ENCODE data around the gene MGST2. TPM values are rescaled to one million over a fixed set of nuclear protein-coding genes. Genes with fewer than 3 reads are reported as not detected.
"Not testable (repeated sequence)": the region's sequence is repeated elsewhere in the genome, so short reads cannot be mapped to it uniquely, and the experiment has no call there.

Gene MGST2
- polyA plus RNA-seq, 6 donors from 2014 or later = 1.0 to 7.9 (median 2.9) TPM

DNA sequence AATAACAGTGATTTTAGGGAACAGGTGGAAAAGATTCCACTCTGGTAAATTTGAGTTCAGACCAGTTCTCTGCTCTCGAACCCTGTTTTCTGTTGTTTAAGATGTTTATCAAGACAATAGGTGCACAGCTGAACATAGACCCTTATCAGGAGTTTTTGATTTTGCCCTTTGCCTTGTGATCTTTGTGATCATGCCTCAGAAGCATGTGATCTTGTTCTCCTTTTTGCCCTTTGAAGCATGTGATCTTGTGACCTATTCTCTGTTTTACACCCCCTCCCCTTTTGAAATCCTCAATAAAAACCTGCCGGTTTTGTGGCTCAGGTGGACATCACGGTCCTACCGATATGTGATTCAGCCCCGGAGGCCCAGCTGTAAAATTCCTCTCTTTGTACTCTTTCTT, 32.9 kb upstream of the MGST2 start:
- not testable (repeated sequence) for H3K4me1 Mint-ChIP-seq; DNase-seq; H3K36me3 Mint-ChIP-seq; ATAC-seq (ENCODE audit: low read depth in 2 of 2); H3K4me3 Mint-ChIP-seq
- Mint-ChIP-seq H3K27ac (peak overlapping the region in 1 of 6 donors; percentile 85), H3K27me3 (peaks cover 14 to 36% (median 21%) of the 10 kb centered on the region in 3 donors), H3K9me3 (peaks cover 0 to 16% (median 10%) of the 10 kb centered on the region in 7 donors)

DNA sequence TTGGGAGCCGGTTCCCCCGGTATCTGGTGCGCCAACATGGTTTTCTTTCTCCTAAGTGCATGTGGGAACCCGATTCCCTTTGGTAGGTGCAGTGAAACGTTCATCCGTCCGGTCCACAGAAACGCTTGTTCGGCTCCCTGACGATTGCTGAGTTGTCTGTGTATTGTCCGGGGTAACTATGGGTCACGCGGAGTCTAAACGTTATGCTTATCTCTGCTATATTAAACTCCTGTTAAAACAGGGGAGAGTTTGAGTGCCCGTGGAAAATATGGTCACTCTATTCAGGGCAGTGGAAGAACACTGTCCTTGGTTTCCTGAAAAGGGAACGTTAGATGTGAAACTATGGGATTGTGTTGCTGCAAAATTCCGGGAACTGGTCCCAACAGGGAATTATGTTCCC, 32.4 kb upstream of the MGST2 start:
- peaks cover 14 to 36% (median 21%) of the 10 kb centered on the region in 3 donors for H3K27me3 Mint-ChIP-seq
- peaks cover 0 to 21% (median 13%) of the 10 kb centered on the region in 7 donors for H3K9me3 Mint-ChIP-seq
- DNase-seq = no peak
- H3K36me3 Mint-ChIP-seq = peaks cover 0 to 9% of the 10 kb centered on the region in 2 donors
- H3K4me1 Mint-ChIP-seq = no peaks in the 10 kb centered on the region
- ATAC-seq (ENCODE audit: low read depth in 2 of 2) = no peak
- H3K4me3 Mint-ChIP-seq = no peak overlapping the region
- H3K27ac Mint-ChIP-seq = peak overlapping the region in 1 of 6 donors; percentile 85

DNA sequence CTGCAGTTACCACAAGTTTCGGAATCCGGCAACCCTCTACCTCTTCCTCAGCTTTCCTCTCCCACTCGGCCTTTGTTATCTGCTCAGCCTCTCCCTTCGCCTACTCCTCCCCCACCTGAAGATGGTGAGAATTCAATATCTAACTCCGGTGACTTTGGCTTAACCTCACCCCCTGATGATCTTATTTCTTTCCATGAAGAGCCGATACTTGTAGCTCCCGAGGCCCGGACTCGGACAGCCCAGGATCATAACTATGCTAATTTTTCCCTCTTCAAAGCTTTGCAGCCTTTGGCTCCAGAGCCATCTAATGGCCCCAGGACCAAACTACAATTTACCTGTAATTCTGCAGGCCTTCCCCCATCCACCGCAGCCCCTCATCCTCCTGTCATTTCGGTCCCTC, 32.0 kb upstream of the MGST2 start:
- peaks cover 2 to 25% (median 15%) of the 10 kb centered on the region in 7 donors for H3K9me3 Mint-ChIP-seq
- no peak for ATAC-seq (ENCODE audit: low read depth in 2 of 2)
- peaks cover 14 to 36% (median 21%) of the 10 kb centered on the region in 3 donors for H3K27me3 Mint-ChIP-seq
- no peak overlapping the region for H3K27ac Mint-ChIP-seq
- H3K36me3 Mint-ChIP-seq = peaks cover 2 to 9% of the 10 kb centered on the region in 2 donors
- no peak for DNase-seq
- H3K4me3 Mint-ChIP-seq = no peak overlapping the region
- H3K4me1 Mint-ChIP-seq = no peaks in the 10 kb centered on the region

DNA sequence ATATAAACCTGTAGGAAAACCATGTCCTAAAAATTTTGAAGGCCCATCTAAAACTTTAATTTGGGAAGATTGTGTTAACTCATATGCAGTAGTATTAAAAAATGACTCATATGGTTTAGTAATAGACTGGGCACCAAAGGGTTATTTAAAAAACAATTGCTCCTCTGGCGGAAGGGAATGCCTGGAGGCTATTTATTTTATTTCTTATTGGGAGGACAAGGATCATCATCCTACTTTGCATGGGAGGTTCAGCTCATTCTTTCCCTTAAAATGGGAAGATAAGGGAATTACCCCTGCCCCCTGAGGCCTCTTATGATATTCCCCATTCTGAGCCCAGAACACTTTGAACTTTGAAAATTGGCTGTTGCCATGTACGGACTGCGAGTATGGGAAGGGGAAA, 29.7 kb upstream of the MGST2 start:
- peaks cover 5 to 38% (median 24%) of the 10 kb centered on the region in 7 donors for H3K9me3 Mint-ChIP-seq
- no peaks in the 10 kb centered on the region for H3K4me1 Mint-ChIP-seq
- no peak overlapping the region for H3K27ac Mint-ChIP-seq
- no peak for ATAC-seq (ENCODE audit: low read depth in 2 of 2)
- peaks cover 14 to 37% (median 21%) of the 10 kb centered on the region in 3 donors for H3K27me3 Mint-ChIP-seq
- H3K36me3 Mint-ChIP-seq = peaks cover 8 to 9% of the 10 kb centered on the region in 2 donors
- H3K4me3 Mint-ChIP-seq = no peak overlapping the region
- DNase-seq = no peak

DNA sequence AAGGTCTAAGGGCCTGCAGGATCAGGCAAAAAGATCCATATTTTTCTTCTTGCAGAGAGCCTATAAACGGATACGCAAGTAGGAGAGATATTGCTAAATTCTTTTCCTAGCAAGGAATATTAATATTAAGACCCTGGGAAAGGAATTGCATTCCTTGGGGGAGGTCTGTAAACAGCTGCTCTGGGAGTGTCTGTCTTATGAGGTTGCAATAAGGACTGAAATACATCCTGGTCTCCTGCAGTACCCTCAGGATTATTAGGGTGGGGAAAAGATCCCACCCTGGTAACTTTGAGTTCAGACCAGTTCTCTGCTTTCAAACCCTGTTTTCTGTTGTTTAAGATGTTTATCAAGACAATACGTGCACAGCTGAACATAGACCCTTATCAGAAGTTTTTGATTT, 27.3 kb upstream of the MGST2 start:
- peaks cover 5 to 38% (median 24%) of the 10 kb centered on the region in 7 donors for H3K9me3 Mint-ChIP-seq
- H3K27ac Mint-ChIP-seq; H3K4me3 Mint-ChIP-seq; H3K36me3 Mint-ChIP-seq; ATAC-seq (ENCODE audit: low read depth in 2 of 2); H3K4me1 Mint-ChIP-seq; DNase-seq: not testable (repeated sequence)
- peaks cover 14 to 32% (median 21%) of the 10 kb centered on the region in 3 donors for H3K27me3 Mint-ChIP-seq

DNA sequence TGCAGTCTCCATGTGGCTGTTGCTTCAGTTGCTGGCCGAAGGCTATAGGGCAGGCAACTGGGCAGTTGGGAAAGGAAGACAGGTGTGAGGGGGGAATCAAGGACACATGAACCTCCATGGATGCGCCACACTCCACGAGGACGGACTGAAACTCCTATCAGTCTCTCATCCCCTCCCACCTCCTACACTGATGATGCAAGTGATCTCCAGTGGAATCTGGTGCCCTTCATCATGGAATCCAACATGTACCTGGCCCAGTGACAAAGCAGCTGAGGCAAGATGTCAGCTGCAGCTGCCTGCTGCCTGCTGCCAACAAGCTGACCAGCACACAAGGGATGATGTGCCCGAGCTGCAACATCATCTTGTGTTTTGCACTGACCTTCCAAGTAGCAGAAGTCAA, 26.0 kb upstream of the MGST2 start:
- no peak for ATAC-seq (ENCODE audit: low read depth in 2 of 2)
- Mint-ChIP-seq H3K4me1 (no peaks in the 10 kb centered on the region), H3K27me3 (peaks cover 5 to 20% (median 11%) of the 10 kb centered on the region in 3 donors), H3K9me3 (peaks cover 5 to 38% (median 24%) of the 10 kb centered on the region in 7 donors), H3K27ac (no peak overlapping the region), H3K36me3 (peaks cover 8 to 9% of the 10 kb centered on the region in 2 donors), H3K4me3 (no peak overlapping the region)
- no peak for DNase-seq

DNA sequence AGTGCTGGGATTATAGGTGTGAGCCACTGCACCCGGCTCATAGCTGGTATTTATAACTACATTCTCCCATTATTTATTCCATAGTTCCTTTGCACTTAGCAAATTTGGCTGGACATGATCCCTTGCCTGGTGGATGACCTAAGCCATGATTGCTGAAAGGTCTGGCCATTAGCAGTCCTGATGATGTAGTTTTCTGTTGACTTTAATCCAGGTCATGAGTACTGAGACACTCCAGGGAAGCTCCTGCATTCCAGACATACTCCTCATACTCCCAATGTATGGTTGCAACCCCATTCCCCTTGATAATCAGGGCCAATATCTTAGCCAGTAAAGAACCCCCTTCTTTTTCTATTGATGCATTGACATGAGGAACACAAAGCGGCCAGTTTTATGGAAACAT, 24.4 kb upstream of the MGST2 start:
- peaks cover 3 to 11% (median 4%) of the 10 kb centered on the region in 3 donors for H3K27me3 Mint-ChIP-seq
- H3K9me3 Mint-ChIP-seq = peaks cover 5 to 38% (median 24%) of the 10 kb centered on the region in 7 donors
- peaks cover 7 to 8% of the 10 kb centered on the region in 2 donors for H3K36me3 Mint-ChIP-seq
- H3K4me3 Mint-ChIP-seq = no peak overlapping the region
- ATAC-seq (ENCODE audit: low read depth in 2 of 2) (no peak), DNase-seq (no peak)
- H3K27ac Mint-ChIP-seq = no peak overlapping the region
- no peaks in the 10 kb centered on the region for H3K4me1 Mint-ChIP-seq

DNA sequence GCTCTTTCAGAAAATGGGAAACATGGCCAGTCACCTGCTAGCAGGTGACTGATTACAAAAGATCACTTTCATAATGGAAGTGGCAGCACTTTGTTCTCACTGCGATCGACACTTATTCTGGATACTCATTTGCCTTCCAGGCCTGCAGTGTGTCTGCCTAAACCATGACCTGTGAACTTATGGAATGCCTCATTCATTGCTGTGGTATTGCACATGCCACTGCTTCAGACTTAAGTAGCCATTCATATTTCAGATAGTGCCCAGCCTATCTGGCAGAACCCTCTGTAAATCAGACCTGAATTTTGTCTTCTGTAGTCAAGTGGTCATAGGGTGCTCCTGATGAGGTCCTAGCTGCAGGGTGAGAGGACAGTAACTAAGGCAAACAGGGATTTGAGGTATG, 23.3 kb upstream of the MGST2 start:
- ATAC-seq (ENCODE audit: low read depth in 2 of 2) (no peak), DNase-seq (no peak)
- Mint-ChIP-seq H3K9me3 (peaks cover 5 to 26% (median 17%) of the 10 kb centered on the region in 7 donors), H3K27me3 (peaks cover 0 to 11% (median 0%) of the 10 kb centered on the region in 3 donors), H3K4me1 (no peaks in the 10 kb centered on the region), H3K36me3 (peaks cover 0 to 8% of the 10 kb centered on the region in 2 donors), H3K4me3 (no peak overlapping the region), H3K27ac (no peak overlapping the region)

DNA sequence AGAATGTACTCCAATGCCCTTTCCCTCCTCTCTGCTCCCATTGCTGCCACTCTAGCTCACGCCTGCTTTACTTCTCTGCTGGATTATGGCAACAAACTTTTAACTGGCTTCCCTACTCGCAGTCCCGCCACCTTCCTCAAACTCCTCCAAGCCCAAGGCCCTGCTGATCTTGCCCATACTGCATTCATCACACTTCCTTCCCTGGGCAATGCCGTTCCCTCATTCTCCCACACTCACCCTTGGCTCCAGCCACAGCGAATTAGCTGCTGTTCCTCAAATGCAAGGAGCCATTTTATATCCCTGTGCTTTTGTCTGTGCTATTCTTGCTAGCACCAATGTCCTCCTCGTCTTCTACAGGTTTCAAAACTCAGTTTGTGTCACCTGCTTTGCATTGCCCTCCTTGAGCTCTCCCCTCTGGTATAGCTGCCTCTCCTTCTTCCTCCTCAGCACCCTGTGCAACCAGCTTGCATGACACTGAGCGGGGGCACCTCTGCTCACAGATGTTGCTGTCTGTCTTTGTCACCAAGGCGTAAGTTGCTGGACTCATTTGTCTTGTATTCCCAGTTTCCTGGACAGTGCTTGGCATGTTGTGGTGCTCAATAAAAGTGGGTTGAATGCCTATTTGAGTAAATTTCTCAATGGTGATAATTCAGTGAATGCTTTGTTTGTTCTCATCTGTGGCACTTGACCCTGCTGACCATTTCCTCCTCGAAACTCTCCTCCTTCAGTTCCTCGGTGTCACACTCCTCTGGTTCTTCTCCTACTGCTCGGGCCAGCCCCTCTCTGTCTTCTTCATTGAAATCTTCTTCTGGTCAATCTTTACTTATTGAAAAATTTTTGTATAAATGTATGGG, 22.4 kb upstream of the MGST2 start:
- no peak for DNase-seq
- H3K36me3 Mint-ChIP-seq = peaks cover 0 to 8% of the 10 kb centered on the region in 2 donors
- H3K4me3 Mint-ChIP-seq = peak overlapping the region in 1 of 8 donors; percentile 57
- no peak overlapping the region for H3K27ac Mint-ChIP-seq
- no peak for ATAC-seq (ENCODE audit: low read depth in 2 of 2)
- H3K9me3 Mint-ChIP-seq = peaks cover 5 to 17% (median 11%) of the 10 kb centered on the region in 7 donors
- peaks cover 0 to 11% (median 0%) of the 10 kb centered on the region in 3 donors for H3K27me3 Mint-ChIP-seq
- H3K4me1 Mint-ChIP-seq = no peaks in the 10 kb centered on the region

DNA sequence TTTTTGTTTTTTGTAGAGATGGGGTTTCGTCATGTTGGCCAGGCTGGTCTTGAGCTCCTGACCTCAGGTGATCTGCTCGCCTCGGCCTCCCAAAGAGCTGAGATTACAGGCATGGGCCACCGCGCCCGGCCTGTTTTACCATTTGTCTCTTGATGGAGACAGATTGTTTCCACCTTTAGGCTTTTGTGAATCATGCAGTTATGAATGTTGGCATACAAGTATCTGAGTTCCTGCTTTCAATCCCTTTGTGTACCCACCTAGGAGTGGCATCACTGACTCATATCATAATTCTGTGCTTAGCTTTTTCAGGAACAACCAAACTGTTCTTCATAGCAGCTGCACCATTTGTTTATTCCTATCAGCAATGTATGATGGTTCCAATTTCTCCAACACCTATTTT, 20.2 kb upstream of the MGST2 start:
- Mint-ChIP-seq H3K36me3 (no peaks in the 10 kb centered on the region), H3K4me3 (no peak overlapping the region), H3K4me1 (no peaks in the 10 kb centered on the region), H3K9me3 (no peaks in the 10 kb centered on the region), H3K27ac (no peak overlapping the region), H3K27me3 (peaks cover 0 to 7% (median 0%) of the 10 kb centered on the region in 3 donors)
- no peak for ATAC-seq (ENCODE audit: low read depth in 2 of 2)
- no peak for DNase-seq

DNA sequence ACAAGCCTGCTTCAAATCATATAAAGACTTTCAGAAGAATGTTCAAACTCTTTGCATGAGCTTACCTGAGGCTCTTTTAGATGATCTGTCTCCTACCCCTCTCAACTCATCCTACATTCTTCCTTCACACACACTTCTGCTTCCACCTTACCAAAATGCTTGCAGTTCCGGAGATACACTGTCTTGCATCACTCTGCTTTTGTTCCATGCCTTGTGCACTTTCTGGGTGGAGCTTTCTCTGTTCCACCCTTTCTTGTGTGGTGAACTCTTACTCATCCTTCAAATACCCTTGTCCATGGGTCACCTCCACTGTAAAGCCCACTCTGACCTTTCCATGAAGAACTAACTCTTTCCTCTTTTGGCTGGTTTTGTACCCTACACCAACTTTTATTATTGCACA, 18.4 kb upstream of the MGST2 start:
- H3K4me1 Mint-ChIP-seq = peaks cover 5 to 8% (median 7%) of the 10 kb centered on the region in 3 donors
- no peaks in the 10 kb centered on the region for H3K36me3 Mint-ChIP-seq
- no peak overlapping the region for H3K4me3 Mint-ChIP-seq
- peaks cover 0 to 5% (median 2%) of the 10 kb centered on the region in 3 donors for H3K27me3 Mint-ChIP-seq
- H3K27ac Mint-ChIP-seq = peak overlapping the region in 2 of 6 donors; percentile 8 to 17
- DNase-seq (no peak), ATAC-seq (ENCODE audit: low read depth in 2 of 2) (no peak)
- no peaks in the 10 kb centered on the region for H3K9me3 Mint-ChIP-seq

DNA sequence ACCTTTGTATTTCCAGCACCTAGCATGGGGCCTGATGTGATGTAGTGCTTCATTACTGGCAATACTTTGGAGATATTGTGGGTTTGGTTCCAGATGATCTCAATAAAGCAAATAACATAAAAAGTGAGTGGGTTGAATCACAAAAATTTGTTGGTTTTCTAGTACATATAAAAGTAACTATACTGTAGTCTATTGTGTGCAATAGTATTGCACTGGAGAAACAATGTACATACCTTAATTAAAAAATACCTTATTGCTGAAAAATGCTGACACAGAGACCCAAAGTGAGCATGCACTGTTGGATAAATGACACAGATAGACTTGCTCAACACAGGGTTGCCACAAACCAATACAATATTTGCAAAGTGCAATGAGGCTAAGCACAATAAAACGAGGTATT, 17.7 kb upstream of the MGST2 start:
- Mint-ChIP-seq H3K4me1 (peaks cover 5 to 8% (median 7%) of the 10 kb centered on the region in 3 donors), H3K36me3 (no peaks in the 10 kb centered on the region), H3K4me3 (no peak overlapping the region), H3K9me3 (no peaks in the 10 kb centered on the region), H3K27ac (no peak overlapping the region), H3K27me3 (peaks cover 0 to 8% (median 6%) of the 10 kb centered on the region in 3 donors)
- ATAC-seq (ENCODE audit: low read depth in 2 of 2) (no peak), DNase-seq (no peak)

DNA sequence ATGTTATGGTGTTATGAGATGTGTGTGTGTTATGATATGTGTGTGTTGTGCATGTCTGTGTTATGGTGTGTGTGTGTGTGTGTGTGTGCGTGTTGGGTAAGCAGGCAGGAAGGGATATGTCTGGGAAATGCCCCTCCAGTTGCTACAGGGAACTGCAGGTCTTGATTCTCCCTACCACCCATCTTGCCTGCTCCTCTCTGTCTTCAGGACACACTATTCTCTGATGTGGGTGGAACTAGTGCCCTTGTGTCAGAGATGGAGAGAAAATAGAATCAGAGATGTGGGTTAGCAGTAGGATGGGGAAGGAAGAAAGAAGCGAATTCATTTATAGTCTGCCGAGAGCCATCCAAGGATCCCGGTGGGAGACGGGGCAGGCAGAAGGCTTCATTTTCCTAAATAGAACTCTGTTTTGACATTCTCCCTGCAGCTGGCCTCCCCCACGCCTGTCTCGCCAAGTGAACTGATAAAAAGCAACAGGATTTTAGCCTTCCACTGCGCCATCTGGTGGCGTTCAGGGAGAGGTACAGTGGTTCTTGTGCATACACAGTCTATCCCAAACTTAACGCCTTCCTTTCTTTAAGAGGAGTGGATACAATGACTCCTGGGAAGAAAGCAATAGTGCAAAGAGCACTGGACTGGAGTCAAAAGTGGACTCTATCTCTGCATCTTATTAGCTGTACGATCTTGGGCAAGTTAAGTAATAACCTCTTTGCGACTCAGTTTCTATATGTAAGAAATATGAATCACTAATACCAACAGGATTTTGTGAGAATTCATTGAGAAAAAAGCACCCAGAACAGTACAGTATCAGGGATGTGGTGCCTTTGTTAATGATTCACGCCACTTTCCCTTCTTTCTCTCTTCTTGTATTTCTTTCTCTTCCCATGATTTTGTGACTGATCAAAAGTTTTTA, 14.1 kb upstream of the MGST2 start:
- Mint-ChIP-seq H3K4me1 (peaks cover 5 to 8% (median 7%) of the 10 kb centered on the region in 3 donors), H3K9me3 (no peaks in the 10 kb centered on the region), H3K27ac (peak overlapping the region in 4 of 6 donors; percentile 5 to 72 (median 15)), H3K4me3 (peak overlapping the region in 3 of 8 donors; percentile 9 to 25 (median 11)), H3K27me3 (peaks cover 16 to 24% (median 21%) of the 10 kb centered on the region in 3 donors), H3K36me3 (no peaks in the 10 kb centered on the region)
- DNase-seq (peak; percentile 57), ATAC-seq (ENCODE audit: low read depth in 2 of 2) (peak; percentile 81 to 88)

Data from naive B cell (primary cell).